ENCODE measurements around the gene FAM78A. TPM values are rescaled to one million over a fixed set of nuclear protein-coding genes. Genes with fewer than 3 reads are reported as not detected.

FAM78A gene
- polyA plus RNA-seq, 3 donors = 6.4 to 40.6 (median 7.2) TPM

- intact Hi-C loops (cut with micrococcal nuclease) = loop anchor here (5.0 to 10.0 kb wide), 4 partner anchors 41 to 1076 kb away; partner anchors contain the start of genes PRRC2B (in 1 of the 2) and SETX (in 1 of the 2)
- Histone ChIP-seq H3K4me2 (replicated peaks; ENCODE audit: extremely low read depth, low read length, poor library complexity, severe bottlenecking) (peak overlapping the region; percentile 98), H3K4me1 (ENCODE audit: control insufficient read depth in 1 of 2, insufficient read depth in 2 of 2, low read length in 2 of 2) (peaks cover 37 to 45% of the 10 kb centered on the region in 2 donors), H3K9me3 (replicated peaks in 1 of 2; ENCODE audit: control insufficient read depth in 1 of 2, insufficient read depth in 1 of 2, low read length in 2 of 2) (peaks cover 0 to 7% of the 10 kb centered on the region in 2 donors), H3K9ac (ENCODE audit: insufficient read depth, low read length, poor library complexity, severe bottlenecking) (peak overlapping the region; percentile 10), H3K27me3 (ENCODE audit: control insufficient read depth in 2 of 2, insufficient read depth in 2 of 2, low read length in 2 of 2) (peaks cover 7 to 30% of the 10 kb centered on the region in 2 donors), H2AFZ (ENCODE audit: insufficient read depth, low read depth, low read length, poor library complexity, severe bottlenecking) (peak overlapping the region; percentile 82), H4K20me1 (ENCODE audit: insufficient read depth, low read length) (peaks cover 22% of the 10 kb centered on the region), H3K36me3 (replicated peaks in 1 of 2; ENCODE audit: control insufficient read depth in 1 of 2, insufficient read depth in 2 of 2, low read length in 2 of 2) (no peaks in the 10 kb centered on the region), H3K27ac (ENCODE audit: low read depth in 1 of 2, low read length in 2 of 2) (peak overlapping the region; percentile 76 to 77), H3K4me3 (replicated peaks in 1 of 3; ENCODE audit: low read depth in 2 of 3, low read length in 3 of 3) (peak overlapping the region in 2 of 3 experiments; percentile 1 to 94), H3K79me2 (ENCODE audit: insufficient read depth, low read length) (peaks cover 39% of the 10 kb centered on the region)
- peak overlapping the region; percentile 81 to 82 for H3K4me3 Mint-ChIP-seq
- peaks cover 45% of the 10 kb centered on the region for H3K4me1 Mint-ChIP-seq
- WGBS (ENCODE audit: insufficient coverage) = 46% methylated on average over 6 of the region's 10 CpGs
- peaks cover 0 to 8% (median 2%) of the 10 kb centered on the region in 7 donors for H3K9me3 Mint-ChIP-seq
- peaks cover 26 to 33% (median 32%) of the 10 kb centered on the region in 3 donors for H3K27me3 Mint-ChIP-seq (ENCODE audit: low read depth in 3 of 3)
- H3K36me3 Mint-ChIP-seq = peaks cover 0 to 11% of the 10 kb centered on the region in 2 donors
- H3K27ac Mint-ChIP-seq = peak overlapping the region; percentile 77 to 93 (median 89)
- no peak for DNase-seq
- TF ChIP-seq CTCF (IDR thresholded peaks at IDR 0.05) = no peak
Observed at GRCh38 chr9:131278702-131279111, 2.4 kb upstream of the FAM78A start.

GRCh38 chr9:131277910-131278701, 1.8 kb upstream of the FAM78A start:
- intact Hi-C loops (cut with micrococcal nuclease) = loop anchor here (5.0 to 10.0 kb wide), 4 partner anchors 41 to 1077 kb away; partner anchors contain the start of genes PRRC2B (in 1 of the 2) and SETX (in 1 of the 2)
- H3K27ac ChIP-seq (ENCODE audit: low read depth in 1 of 2, low read length in 2 of 2) = peak overlapping the region; percentile 76 to 93
- TF ChIP-seq CTCF (IDR thresholded peaks at IDR 0.05) = no peak
- Mint-ChIP-seq H3K27me3 (ENCODE audit: low read depth in 3 of 3) (peaks cover 20 to 27% (median 26%) of the 10 kb centered on the region in 3 donors), H3K9me3 (peaks cover 0 to 6% (median 2%) of the 10 kb centered on the region in 7 donors), H3K36me3 (peaks cover 2 to 11% of the 10 kb centered on the region in 2 donors), H3K4me1 (peaks cover 49% of the 10 kb centered on the region), H3K27ac (peak overlapping the region; percentile 77 to 93 (median 89)), H3K4me3 (peak overlapping the region; percentile 81 to 82)
- H3K9me3 ChIP-seq (replicated peaks in 1 of 2; ENCODE audit: control insufficient read depth in 1 of 2, insufficient read depth in 1 of 2, low read length in 2 of 2) = peaks cover 0 to 7% of the 10 kb centered on the region in 2 donors
- H3K4me3 ChIP-seq (replicated peaks in 1 of 3; ENCODE audit: low read depth in 2 of 3, low read length in 3 of 3) = peak overlapping the region; percentile 38 to 94 (median 93)
- H4K20me1 ChIP-seq (ENCODE audit: insufficient read depth, low read length) = peaks cover 28% of the 10 kb centered on the region
- no peaks in the 10 kb centered on the region for H3K36me3 ChIP-seq (replicated peaks in 1 of 2; ENCODE audit: control insufficient read depth in 1 of 2, insufficient read depth in 2 of 2, low read length in 2 of 2)
- peak; percentile 67 to 72 (median 71) for DNase-seq
- peak overlapping the region; percentile 82 for H2AFZ ChIP-seq (ENCODE audit: insufficient read depth, low read depth, low read length, poor library complexity, severe bottlenecking)
- H3K4me2 ChIP-seq (replicated peaks; ENCODE audit: extremely low read depth, low read length, poor library complexity, severe bottlenecking) = peak overlapping the region; percentile 98
- peaks cover 45% of the 10 kb centered on the region for H3K79me2 ChIP-seq (ENCODE audit: insufficient read depth, low read length)
- peak overlapping the region; percentile 86 for H3K9ac ChIP-seq (ENCODE audit: insufficient read depth, low read length, poor library complexity, severe bottlenecking)
- H3K27me3 ChIP-seq (ENCODE audit: control insufficient read depth in 2 of 2, insufficient read depth in 2 of 2, low read length in 2 of 2) = peaks cover 7 to 26% of the 10 kb centered on the region in 2 donors
- 8% methylated on average over 42 of the region's 59 CpGs for WGBS (ENCODE audit: insufficient coverage)
- peaks cover 43 to 50% of the 10 kb centered on the region in 2 donors for H3K4me1 ChIP-seq (ENCODE audit: control insufficient read depth in 1 of 2, insufficient read depth in 2 of 2, low read length in 2 of 2)
